Glomerular endothelial cell (primary cell): ENCODE measurements around the gene MLXIP. TPM values are rescaled to one million over a fixed set of nuclear protein-coding genes. Genes with fewer than 3 reads are reported as not detected.

Source experiments
- DNase-seq: peaks from one replicate; pipeline ENCODE4 v3.0.0-alpha.2; 2011; ENCODE audit warnings: low read depth, low spot score; ENCODE audit errors: extremely low read depth
- total RNA-seq: library from RNA; depleted of rRNA; stranded (reverse); fragments of >200 nt; gene quantifications from 2 replicates; pipeline ENCODE4 v1.2.3, GENCODE V29; 2015

MLXIP gene
- total RNA-seq, 1 donor from 2014 or later = 43.9 TPM

GRCh38 chr12:122121745-122122144 is 43.2 kb downstream of the MLXIP start:
- no peak for DNase-seq

GRCh38 chr12:122123051-122123760 is 44.6 kb downstream of the MLXIP start:
- no peak for DNase-seq

- DNase-seq = no peak
Measured at GRCh38 chr12:122123761-122124145, 45.2 kb downstream of the MLXIP start.

- DNase-seq = no peak
Measured at GRCh38 chr12:122124370-122124769, 45.8 kb downstream of the MLXIP start.

GRCh38 chr12:122125452-122126341 is 47.1 kb downstream of the MLXIP start:
- no peak for DNase-seq

- no peak for DNase-seq
Measured at GRCh38 chr12:122126342-122126635, 47.7 kb downstream of the MLXIP start.

GRCh38 chr12:122126713-122127597 is 48.4 kb downstream of the MLXIP start:
- DNase-seq = no peak

GRCh38 chr12:122127839-122128238 is 49.3 kb downstream of the MLXIP start:
- no peak for DNase-seq

GRCh38 chr12:122128481-122128880 is 49.9 kb downstream of the MLXIP start:
- DNase-seq = no peak

- no peak for DNase-seq
Measured at GRCh38 chr12:122129131-122129530, 50.6 kb downstream of the MLXIP start.

- DNase-seq = no peak
Measured at GRCh38 chr12:122130150-122130549, 51.6 kb downstream of the MLXIP start.

- no peak for DNase-seq
Measured at GRCh38 chr12:122133192-122133950, 54.8 kb downstream of the MLXIP start.

- no peak for DNase-seq
Measured at GRCh38 chr12:122135437-122136031, 57.0 kb downstream of the MLXIP start.

GRCh38 chr12:122137229-122137628 is 58.7 kb downstream of the MLXIP start:
- DNase-seq = no peak

- no peak for DNase-seq
Measured at GRCh38 chr12:122137681-122138080, 59.1 kb downstream of the MLXIP start.

GRCh38 chr12:122138181-122138580 is 59.6 kb downstream of the MLXIP start:
- DNase-seq = no peak

GRCh38 chr12:122138616-122139015 is 60.1 kb downstream of the MLXIP start:
- DNase-seq = no peak

- no peak for DNase-seq
Measured at GRCh38 chr12:122139266-122139665, 60.7 kb downstream of the MLXIP start.

GRCh38 chr12:122139941-122140340 is 61.4 kb downstream of the MLXIP start:
- no peak for DNase-seq
